ENCODE data around the gene SMARCC2. TPM values are rescaled to one million over a fixed set of nuclear protein-coding genes. Genes with fewer than 3 reads are reported as not detected.
A peak's percentile ranks its signal among the peaks of the same experiment; 100 is the strongest.

Gene SMARCC2
- total RNA-seq, 1 experiment from 2014 or later: 99.7 TPM

DNA sequence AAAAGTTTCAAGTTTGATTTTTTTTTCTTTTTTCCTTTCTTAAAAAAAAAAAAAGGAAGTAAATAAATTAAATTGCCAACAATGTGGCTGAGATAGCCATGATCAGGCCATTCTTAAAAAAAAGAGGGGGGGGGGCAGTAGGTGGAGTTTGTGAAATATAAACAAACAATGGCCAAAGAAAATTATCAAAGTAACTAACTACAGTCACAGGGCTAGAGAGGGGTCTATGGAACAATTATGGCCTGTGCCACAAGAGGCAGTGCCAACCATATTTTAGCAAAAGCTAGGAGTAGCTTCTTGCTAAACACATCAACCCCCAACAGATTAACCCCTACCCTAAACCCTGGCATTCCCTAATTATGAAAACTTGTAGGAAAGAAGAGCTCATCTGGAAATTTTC, 16.2 kb upstream of the SMARCC2 start:
- H3K27me3 ChIP-seq (ENCODE audit: insufficient read depth, low read length): no peaks in the 10 kb centered on the region
- no peak overlapping the region for H2AFZ ChIP-seq (ENCODE audit: low read depth, low read length, poor library complexity, severe bottlenecking)
- no TSS peak for BruUV-seq (replicated peaks)
- H4K20me1 ChIP-seq (ENCODE audit: insufficient read depth): no peaks in the 10 kb centered on the region
- no peak overlapping the region for H3K9ac ChIP-seq (ENCODE audit: low read length)
- H3K36me3 ChIP-seq (ENCODE audit: control insufficient read depth in 1 of 2, insufficient read depth in 2 of 2, low read length in 2 of 2): peaks cover 21% of the 10 kb centered on the region in 2 experiments
- H3K79me2 ChIP-seq (ENCODE audit: insufficient read depth, low read length): no peaks in the 10 kb centered on the region
- no peaks in the 10 kb centered on the region for H3K4me1 ChIP-seq (ENCODE audit: control insufficient read depth in 1 of 2, insufficient read depth in 2 of 2, low read length in 2 of 2)
- intact Hi-C loops (cut with micrococcal nuclease): loop anchor here (5.0 kb wide), 1 partner anchor 257 kb away; no protein-coding TSS in a partner anchor
- TF ChIP-seq CTCF (IDR thresholded peaks at IDR 0.05 in 2 of 3, conservative IDR thresholded peaks at IDR 0.05 in 1 of 3; ENCODE audit: borderline replicate concordance in 1 of 3, insufficient read depth in 1 of 3, low read depth in 2 of 3, low read length in 2 of 3) (peak in 1 of 3 experiments; percentile 37; a peak in 1 of 6 replicates), EZH2phosphoT487 (IDR thresholded peaks at IDR 0.05; ENCODE audit: borderline replicate concordance) (no peak)
- no peak overlapping the region for H3K4me3 ChIP-seq (replicated peaks in 1 of 2; ENCODE audit: low read depth in 1 of 2, low read length in 2 of 2)
- ChIA-PET POLR2A (interaction anchor here (1.1 to 2.4 kb wide), 3 partner anchors 11 to 78 kb away, joined by 3 to 13 read pairs (median 4); partner anchors contain the start of genes ESYT1 and RNF41), CTCF (interaction anchor here (0.5 to 2.2 kb wide), 4 partner anchors 78 to 331 kb away, joined by 3 to 13 read pairs (median 4); partner anchors contain the start of gene ESYT1), RAD21 (ENCODE audit: low non-redundant PET in 1 of 2, low total read pairs in 2 of 2, uncharacterized antibody in 2 of 2, unreplicated experiment in 2 of 2) (interaction anchor here in 1 of 2 experiments (1.3 kb wide), 1 partner anchor 17 kb away, joined by 5 read pairs; the partner anchor contains the start of gene RNF41)
- H3K27ac ChIP-seq (ENCODE audit: low read depth, low read length): no peak overlapping the region
- H3K9me2 ChIP-seq (ENCODE audit: insufficient read depth): no peaks in the 10 kb centered on the region
- no peaks in the 10 kb centered on the region for H3K9me3 ChIP-seq (ENCODE audit: control insufficient read depth in 1 of 2, insufficient read depth in 1 of 2, low read depth in 1 of 2, low read length in 2 of 2)
- ATAC-seq (0 out of 2 replicates have a peak, but pooled peaks have one; percentile 32), DNase-seq (ENCODE audit: low read depth, low spot score) (no peak)
- H3K4me2 ChIP-seq (ENCODE audit: low read length): no peak overlapping the region

DNA sequence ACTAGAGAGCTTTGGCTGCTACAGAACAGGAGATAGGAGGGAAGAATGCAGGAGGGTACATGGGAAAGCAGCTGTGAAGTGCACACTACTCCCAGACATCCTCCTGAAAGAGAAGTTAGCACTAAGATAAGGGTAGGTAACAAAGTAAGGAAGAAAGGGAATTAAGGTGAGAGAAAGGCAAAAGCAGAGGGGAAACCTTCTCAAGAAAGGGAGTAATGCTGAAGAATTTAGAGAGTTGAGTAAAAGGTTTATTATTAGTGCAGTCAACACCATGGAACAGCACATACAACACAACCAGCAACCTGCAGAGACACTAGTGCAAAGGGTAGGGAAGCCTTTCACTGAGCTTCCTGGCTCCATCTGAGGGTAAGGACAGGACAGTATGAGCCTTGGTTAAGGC, 15.0 kb upstream of the SMARCC2 start:
- Histone ChIP-seq H4K20me1 (ENCODE audit: insufficient read depth) (no peaks in the 10 kb centered on the region), H3K9ac (ENCODE audit: low read length) (no peak overlapping the region), H3K27me3 (ENCODE audit: insufficient read depth, low read length) (no peaks in the 10 kb centered on the region), H3K9me2 (ENCODE audit: insufficient read depth) (no peaks in the 10 kb centered on the region), H3K4me3 (replicated peaks in 1 of 2; ENCODE audit: low read depth in 1 of 2, low read length in 2 of 2) (no peak overlapping the region), H3K4me1 (ENCODE audit: control insufficient read depth in 1 of 2, insufficient read depth in 2 of 2, low read length in 2 of 2) (no peaks in the 10 kb centered on the region), H3K36me3 (ENCODE audit: control insufficient read depth in 1 of 2, insufficient read depth in 2 of 2, low read length in 2 of 2) (peaks cover 12 to 17% of the 10 kb centered on the region in 2 experiments; a peak in 3 of 4 replicates), H3K27ac (ENCODE audit: low read depth, low read length) (no peak overlapping the region), H3K79me2 (ENCODE audit: insufficient read depth, low read length) (no peaks in the 10 kb centered on the region), H3K9me3 (ENCODE audit: control insufficient read depth in 1 of 2, insufficient read depth in 1 of 2, low read depth in 1 of 2, low read length in 2 of 2) (no peaks in the 10 kb centered on the region), H2AFZ (ENCODE audit: low read depth, low read length, poor library complexity, severe bottlenecking) (no peak overlapping the region), H3K4me2 (ENCODE audit: low read length) (no peak overlapping the region)
- CTCF ChIA-PET: no interaction called here
- POLR2A ChIA-PET: interaction anchor here (1.6 kb wide), 1 partner anchor 10 kb away, joined by 4 read pairs; no protein-coding TSS in a partner anchor
- RAD21 ChIA-PET (ENCODE audit: low non-redundant PET in 1 of 2, low total read pairs in 2 of 2, uncharacterized antibody in 2 of 2, unreplicated experiment in 2 of 2): no interaction called here
- no peak for ATAC-seq
- BruUV-seq (replicated peaks): no TSS peak
- no peak for DNase-seq (ENCODE audit: low read depth, low spot score)
- intact Hi-C loops (cut with micrococcal nuclease): no loop called here
- no peak for TF ChIP-seq ZNF274 (IDR thresholded peaks at IDR 0.05; ENCODE audit: low read depth, low read length)
- TF ChIP-seq FOSL1 (IDR thresholded peaks at IDR 0.05; ENCODE audit: low read depth): no peak
- TF ChIP-seq POLR2AphosphoS5 (IDR thresholded peaks at IDR 0.05; ENCODE audit: low read depth, low read length): peak; percentile 13; the same call in 1 of the 2 replicates
- TF ChIP-seq CTCF (IDR thresholded peaks at IDR 0.05 in 2 of 3, conservative IDR thresholded peaks at IDR 0.05 in 1 of 3; ENCODE audit: borderline replicate concordance in 1 of 3, insufficient read depth in 1 of 3, low read depth in 2 of 3, low read length in 2 of 3): no peak
- no peak for TF ChIP-seq EZH2phosphoT487 (IDR thresholded peaks at IDR 0.05; ENCODE audit: borderline replicate concordance)
- TF ChIP-seq ATF3 (IDR thresholded peaks at IDR 0.05): no peak
- TF ChIP-seq REST (IDR thresholded peaks at IDR 0.05; ENCODE audit: low read depth): no peak
- TF ChIP-seq SRF (IDR thresholded peaks at IDR 0.05; ENCODE audit: low read depth): no peak
